HFF-Myc (cell line): ENCODE results near the gene TAX1BP1.

Source experiments
- DNase-seq: peaks from one replicate; pipeline ENCODE4 v3.0.0-alpha.2; 2011; ENCODE audit warnings: low read depth; ENCODE audit errors: extremely low read depth
- H3K4me3 ChIP-seq: replicated peaks from 2 replicates; pipeline ENCODE4 v1.5.1; 2011; ENCODE audit warnings: low read depth, mild to moderate bottlenecking, control low read depth, low read length
- CTCF ChIP-seq: IDR thresholded peaks from 2 replicates; pipeline ENCODE4 v1.5.1; 2012; ENCODE audit warnings: mild to moderate bottlenecking, low read depth, low read length, control low read depth; ENCODE audit errors: missing control alignments

The TAX1BP1 gene

GRCh38 chr7:27866828-27867672 is 127.1 kb downstream of the TAX1BP1 start:
- no peak overlapping the region for H3K4me3 ChIP-seq
- DNase-seq: no peak
- TF ChIP-seq CTCF: no peak

- H3K4me3 ChIP-seq: no peak overlapping the region
- no peak for TF ChIP-seq CTCF
- no peak for DNase-seq
These were observed 128.2 kb downstream of the TAX1BP1 start for GRCh38 chr7:27868131-27868550.

- H3K4me3 ChIP-seq: no peak overlapping the region
- DNase-seq: no peak
- TF ChIP-seq CTCF: no peak
These were observed 129.1 kb downstream of the TAX1BP1 start for GRCh38 chr7:27869056-27869455.

- H3K4me3 ChIP-seq: no peak overlapping the region
These were observed 130.6 kb downstream of the TAX1BP1 start for GRCh38 chr7:27870595-27870994.

GRCh38 chr7:27871086-27871485 is 131.1 kb downstream of the TAX1BP1 start:
- DNase-seq: no peak
- no peak for TF ChIP-seq CTCF
- no peak overlapping the region for H3K4me3 ChIP-seq

More at GRCh38 chr7:27870595-27870994, 130.6 kb downstream of the TAX1BP1 start:
- DNase-seq: no peak
- TF ChIP-seq CTCF: no peak

GRCh38 chr7:27871866-27872265 is 131.9 kb downstream of the TAX1BP1 start:
- DNase-seq: no peak

More at GRCh38 chr7:27871866-27872265, 131.9 kb downstream of the TAX1BP1 start:
- H3K4me3 ChIP-seq: no peak overlapping the region
- TF ChIP-seq CTCF: no peak
